ENCODE data around the gene SORCS2.

DNA sequence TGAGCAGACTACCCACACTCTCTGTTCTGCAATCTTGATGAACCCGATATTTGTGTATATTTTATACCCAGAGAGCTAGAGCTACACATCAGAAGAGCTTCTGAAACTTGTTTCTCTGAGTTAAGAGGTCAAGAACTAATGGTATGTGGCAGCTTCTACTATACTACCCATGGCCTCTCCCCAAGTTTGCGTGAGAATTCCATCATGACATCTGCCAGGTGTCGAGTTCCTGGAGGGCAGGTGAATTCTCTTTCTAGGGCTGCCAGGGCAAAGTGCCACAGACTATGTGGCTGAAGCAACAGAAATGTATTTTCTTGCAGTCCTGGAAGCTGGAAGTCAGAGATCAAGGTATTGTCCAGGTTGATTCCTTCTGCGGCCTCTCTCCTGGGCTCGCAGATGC, 4.4 kb downstream of the SORCS2 start:
- TF ChIP-seq, protein P1, sequence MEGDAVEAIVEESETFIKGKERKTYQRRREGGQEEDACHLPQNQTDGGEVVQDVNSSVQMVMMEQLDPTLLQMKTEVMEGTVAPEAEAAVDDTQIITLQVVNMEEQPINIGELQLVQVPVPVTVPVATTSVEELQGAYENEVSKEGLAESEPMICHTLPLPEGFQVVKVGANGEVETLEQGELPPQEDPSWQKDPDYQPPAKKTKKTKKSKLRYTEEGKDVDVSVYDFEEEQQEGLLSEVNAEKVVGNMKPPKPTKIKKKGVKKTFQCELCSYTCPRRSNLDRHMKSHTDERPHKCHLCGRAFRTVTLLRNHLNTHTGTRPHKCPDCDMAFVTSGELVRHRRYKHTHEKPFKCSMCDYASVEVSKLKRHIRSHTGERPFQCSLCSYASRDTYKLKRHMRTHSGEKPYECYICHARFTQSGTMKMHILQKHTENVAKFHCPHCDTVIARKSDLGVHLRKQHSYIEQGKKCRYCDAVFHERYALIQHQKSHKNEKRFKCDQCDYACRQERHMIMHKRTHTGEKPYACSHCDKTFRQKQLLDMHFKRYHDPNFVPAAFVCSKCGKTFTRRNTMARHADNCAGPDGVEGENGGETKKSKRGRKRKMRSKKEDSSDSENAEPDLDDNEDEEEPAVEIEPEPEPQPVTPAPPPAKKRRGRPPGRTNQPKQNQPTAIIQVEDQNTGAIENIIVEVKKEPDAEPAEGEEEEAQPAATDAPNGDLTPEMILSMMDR (IDR thresholded peaks at IDR 0.05), result no peak
- TF ChIP-seq POLR2AphosphoS5 (IDR thresholded peaks at IDR 0.05), result no peak

Data from prostate gland (tissue), 2 donors.